GM19238 (cell line): ENCODE measurements around the gene FOXO1.

Experiments used
- DNase-seq: peaks from one replicate; pipeline ENCODE4 v3.0.0; 2011; ENCODE audit warnings: low spot score; ENCODE audit not compliant: insufficient read length

Gene FOXO1

GRCh38 chr13:40580566-40581276 is 85.7 kb downstream of the FOXO1 start:
- no peak for DNase-seq

GRCh38 chr13:40579535-40579934 is 86.9 kb downstream of the FOXO1 start:
- no peak for DNase-seq

GRCh38 chr13:40578055-40578454 is 88.4 kb downstream of the FOXO1 start:
- no peak for DNase-seq

GRCh38 chr13:40576369-40576768 is 90.1 kb downstream of the FOXO1 start:
- no peak for DNase-seq

- DNase-seq = no peak
Measured at GRCh38 chr13:40572961-40573360, 93.5 kb downstream of the FOXO1 start.

- DNase-seq = no peak
Measured at GRCh38 chr13:40571338-40571963, 95.0 kb downstream of the FOXO1 start.

- no peak for DNase-seq
Measured at GRCh38 chr13:40570930-40571329, 95.5 kb downstream of the FOXO1 start.

GRCh38 chr13:40569024-40569350 is 97.5 kb downstream of the FOXO1 start:
- DNase-seq = no peak

- no peak for DNase-seq
Measured at GRCh38 chr13:40568246-40569023, 98.0 kb downstream of the FOXO1 start.

- DNase-seq = no peak
Measured at GRCh38 chr13:40566811-40567210, 99.6 kb downstream of the FOXO1 start.

- DNase-seq = no peak
Measured at GRCh38 chr13:40565282-40566148, 100.9 kb downstream of the FOXO1 start.

GRCh38 chr13:40564342-40565001 is 102.0 kb downstream of the FOXO1 start:
- DNase-seq = no peak

GRCh38 chr13:40563350-40564125 is 102.9 kb downstream of the FOXO1 start:
- DNase-seq = no peak

- DNase-seq = no peak
Measured at GRCh38 chr13:40562975-40563349, 103.5 kb downstream of the FOXO1 start.

- no peak for DNase-seq
Measured at GRCh38 chr13:40559915-40560314, 106.5 kb downstream of the FOXO1 start.

GRCh38 chr13:40558656-40559055 is 107.8 kb downstream of the FOXO1 start:
- no peak for DNase-seq

- no peak for DNase-seq
Measured at GRCh38 chr13:40556453-40556852, 110.0 kb downstream of the FOXO1 start.

GRCh38 chr13:40553356-40553755 is 113.1 kb downstream of the FOXO1 start:
- no peak for DNase-seq

- no peak for DNase-seq
Measured at GRCh38 chr13:40552895-40553294, 113.5 kb downstream of the FOXO1 start.

GRCh38 chr13:40550130-40550529 is 116.3 kb downstream of the FOXO1 start:
- DNase-seq = no peak
